Panc1 (cell line): ENCODE measurements around the gene BTBD9. TPM values are rescaled to one million over a fixed set of nuclear protein-coding genes. Genes with fewer than 3 reads are reported as not detected.

Source experiments
- ATAC-seq: fragments of 200-7000 bp; cut with Tn5 transposase; 2 replicates; pipeline ENCODE4 v1.9.1; 2020; ENCODE audit warnings: mild to moderate bottlenecking, moderate library complexity
- BruUV-seq: library from RNA; stranded (reverse); fragments of 400-500 nt; replicated peaks from 2 replicates; lab custom pipeline; 2021; lab: Mats Ljungman, UMichigan
- CTCF ChIA-PET: fragments of 300-600 bp; sonication (Branson Sonifier 250); formaldehyde crosslinking; loops from one replicate; lab custom pipeline; 2022; ENCODE audit warnings: antibody characterized with exemption; lab: Charles Lee
- POLR2A ChIA-PET: fragments of 300-600 bp; sonication (Branson Sonifier 250); formaldehyde crosslinking; loops from one replicate; lab custom pipeline; 2022; ENCODE audit warnings: antibody characterized with exemption; lab: Charles Lee
- DNase-seq: peaks from one replicate; pipeline ENCODE4 v3.0.0-alpha.2; 2010; ENCODE audit warnings: low read depth, low spot score
- H3K27ac ChIP-seq: 2 replicates; pipeline ENCODE4 v1.5.1; 2011; ENCODE audit warnings: mild to moderate bottlenecking, low read length, inconsistent platforms
- H3K27me3 ChIP-seq: fragments of 200-500 bp; sonication (Bioruptor generic); 2 replicates; pipeline ENCODE4 v1.6.0; 2014; ENCODE audit warnings: low read length, inconsistent platforms; ENCODE audit not compliant: control insufficient read depth, insufficient read depth
- H3K36me3 ChIP-seq: fragments of 200-500 bp; sonication (Bioruptor generic); 2 replicates; pipeline ENCODE4 v1.5.1; 2014; ENCODE audit warnings: inconsistent platforms, mild to moderate bottlenecking, low read length, moderate library complexity; ENCODE audit not compliant: control insufficient read depth, insufficient read depth
- H3K4me1 ChIP-seq: 2 replicates; pipeline ENCODE4 v1.5.1; 2011; ENCODE audit warnings: inconsistent platforms, mild to moderate bottlenecking, low read length, moderate library complexity; ENCODE audit not compliant: control insufficient read depth, insufficient read depth
- H3K4me3 ChIP-seq, 2 experiments: 2 replicates each; pipeline ENCODE4 v1.5.1; 2011 to 2012; ENCODE audit warnings: low read depth in 2 of 2, low read length in 2 of 2, mild to moderate bottlenecking in 2 of 2, inconsistent platforms in 1 of 2, moderate library complexity in 1 of 2
- H3K9me3 ChIP-seq: fragments of 200-500 bp; sonication (Bioruptor generic); 2 replicates; pipeline ENCODE4 v1.5.1; 2014; ENCODE audit warnings: low read depth, mild to moderate bottlenecking, inconsistent platforms, low read length, moderate library complexity; ENCODE audit not compliant: control insufficient read depth, insufficient read depth
- CTCF ChIP-seq: fragments of 450-650 bp; IDR thresholded peaks from 2 replicates; pipeline ENCODE4 v1.5.1; 2017; ENCODE audit warnings: mild to moderate bottlenecking
- POLR2AphosphoS5 ChIP-seq: IDR thresholded peaks from 2 replicates; pipeline ENCODE4 v1.6.1; 2012; ENCODE audit warnings: mild to moderate bottlenecking, low read depth, low read length, moderate library complexity
- REST ChIP-seq, 2 experiments: IDR thresholded peaks; 2 replicates each; pipeline ENCODE4 v1.6.1; 2011 to 2012; ENCODE audit warnings: low read depth in 2 of 2, control low read depth in 1 of 2, low read length in 1 of 2, mild to moderate bottlenecking in 1 of 2, moderate library complexity in 1 of 2; ENCODE audit not compliant: insufficient read depth in 1 of 2
- SIN3A ChIP-seq: IDR thresholded peaks from 2 replicates; pipeline ENCODE4 v1.6.1; 2012; ENCODE audit warnings: low read depth, mild to moderate bottlenecking, low read length, moderate library complexity, borderline replicate concordance; ENCODE audit not compliant: insufficient read depth
- TCF7L2 ChIP-seq: IDR thresholded peaks from 2 replicates; pipeline ENCODE4 v1.6.1; 2011; ENCODE audit warnings: mild to moderate bottlenecking, low read depth, low read length, inconsistent platforms
- in situ Hi-C: cut with HindIII; loops from 2 replicates; pipeline ENCODE4 v1.10.0; 2016; ENCODE audit warnings: low sequenced_read_pairs, low pct_unique_long_range_greater_than_20kb
- intact Hi-C: fragments of 100-400 bp; cut with micrococcal nuclease; formaldehyde crosslinking; loops from one replicate; pipeline ENCODE4 v1.10.0; 2022; ENCODE audit not compliant: unreplicated experiment
- total RNA-seq: library from RNA; stranded (reverse); gene quantifications from one replicate; pipeline ENCODE4 v1.2.1, GENCODE V29; 2021; ENCODE audit not compliant: unreplicated experiment

Gene BTBD9
- total RNA-seq, 1 experiment from 2014 or later: 12.8 TPM

- DNase-seq (no peak), ATAC-seq (no peak)
- no TSS peak for BruUV-seq
- Histone ChIP-seq H3K36me3 (no peaks in the 10 kb centered on the region), H3K9me3 (no peaks in the 10 kb centered on the region), H3K4me3 (no peak overlapping the region), H3K27me3 (no peaks in the 10 kb centered on the region), H3K4me1 (no peaks in the 10 kb centered on the region), H3K27ac (no peak overlapping the region)
- in situ Hi-C loops (no loop called here), intact Hi-C loops (no loop called here)
- TF ChIP-seq CTCF: no peak
- TF ChIP-seq REST (IDR thresholded peaks at IDR 0.05; ENCODE audit: insufficient read depth in 1 of 2, low read depth in 2 of 2, low read length in 1 of 2): no peak
- TF ChIP-seq SIN3A: no peak
- TF ChIP-seq POLR2AphosphoS5: no peak
- no peak for TF ChIP-seq TCF7L2
- POLR2A ChIA-PET: no interaction called here
- CTCF ChIA-PET: no interaction called here
Observed at GRCh38 chr6:38552121-38552520, 87.6 kb downstream of the BTBD9 start.

- ChIA-PET POLR2A (interaction anchor here (0.5 kb wide), 1 partner anchor 799 kb away, joined by 9 read pairs; no protein-coding TSS in a partner anchor), CTCF (no interaction called here)
Observed at GRCh38 chr6:38549795-38550194, 89.9 kb downstream of the BTBD9 start.

More at GRCh38 chr6:38549795-38550194, 89.9 kb downstream of the BTBD9 start:
- in situ Hi-C loops: no loop called here
- ATAC-seq (no peak), DNase-seq (no peak)
- BruUV-seq: no TSS peak
- Histone ChIP-seq H3K36me3 (no peaks in the 10 kb centered on the region), H3K27me3 (no peaks in the 10 kb centered on the region), H3K27ac (no peak overlapping the region), H3K9me3 (no peaks in the 10 kb centered on the region), H3K4me1 (no peaks in the 10 kb centered on the region), H3K4me3 (no peak overlapping the region)
- TF ChIP-seq SIN3A: no peak
- TF ChIP-seq CTCF: no peak
- TF ChIP-seq REST (IDR thresholded peaks at IDR 0.05; ENCODE audit: insufficient read depth in 1 of 2, low read depth in 2 of 2, low read length in 1 of 2): no peak
- no peak for TF ChIP-seq TCF7L2
- TF ChIP-seq POLR2AphosphoS5: no peak
- intact Hi-C loops: no loop called here
